Astrocyte (in vitro differentiated cells and primary cell): ENCODE results near the gene PLXNC1.

Experiments
- EZH2 ChIP-seq: IDR thresholded peaks from 2 replicates; pipeline ENCODE4 v1.6.1; 2012; ENCODE audit warnings: mild to moderate bottlenecking, low read length, inconsistent platforms; ENCODE audit not compliant: insufficient read depth
- TF ChIP-seq, protein P1 (sequence below): IDR thresholded peaks from 2 replicates; pipeline ENCODE4 v1.5.1; 2011; ENCODE audit warnings: low read depth, mild to moderate bottlenecking, inconsistent platforms, low read length, moderate library complexity; ENCODE audit not compliant: insufficient read depth

DNA sequence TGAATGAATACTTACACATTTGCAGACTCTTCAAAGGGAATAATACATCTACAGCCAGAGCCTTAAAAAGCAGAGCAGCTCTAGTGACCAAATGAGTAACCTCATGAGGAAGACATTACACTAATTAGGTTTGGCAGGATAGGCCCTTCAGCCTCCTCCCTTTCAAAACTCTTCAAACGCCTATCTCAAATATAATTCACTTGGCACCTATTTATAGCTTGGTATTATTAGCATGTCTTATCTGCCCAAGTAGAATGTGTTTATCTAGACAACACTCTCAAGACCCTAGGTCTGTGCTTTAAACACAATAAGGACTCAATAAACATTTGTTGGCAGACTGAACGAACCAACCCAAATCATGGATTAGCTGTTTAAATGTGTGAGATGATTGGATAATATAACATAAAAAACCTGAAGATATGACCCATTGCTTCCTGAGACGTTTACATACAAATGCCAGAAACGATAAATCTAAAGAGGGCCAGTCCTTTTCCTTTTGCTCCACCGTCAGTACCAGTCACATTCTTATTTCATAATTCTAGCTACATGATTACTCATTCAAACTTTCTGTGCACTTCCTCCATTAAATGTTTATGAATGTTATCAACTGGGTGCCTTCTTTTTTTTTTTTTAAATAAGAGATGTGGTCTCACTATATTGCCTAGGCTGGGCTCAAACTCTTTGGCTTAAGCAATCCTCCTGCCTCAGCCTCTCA is 188.0 kb downstream of the PLXNC1 start:
- no peak for TF ChIP-seq EZH2
- TF ChIP-seq, protein P1, sequence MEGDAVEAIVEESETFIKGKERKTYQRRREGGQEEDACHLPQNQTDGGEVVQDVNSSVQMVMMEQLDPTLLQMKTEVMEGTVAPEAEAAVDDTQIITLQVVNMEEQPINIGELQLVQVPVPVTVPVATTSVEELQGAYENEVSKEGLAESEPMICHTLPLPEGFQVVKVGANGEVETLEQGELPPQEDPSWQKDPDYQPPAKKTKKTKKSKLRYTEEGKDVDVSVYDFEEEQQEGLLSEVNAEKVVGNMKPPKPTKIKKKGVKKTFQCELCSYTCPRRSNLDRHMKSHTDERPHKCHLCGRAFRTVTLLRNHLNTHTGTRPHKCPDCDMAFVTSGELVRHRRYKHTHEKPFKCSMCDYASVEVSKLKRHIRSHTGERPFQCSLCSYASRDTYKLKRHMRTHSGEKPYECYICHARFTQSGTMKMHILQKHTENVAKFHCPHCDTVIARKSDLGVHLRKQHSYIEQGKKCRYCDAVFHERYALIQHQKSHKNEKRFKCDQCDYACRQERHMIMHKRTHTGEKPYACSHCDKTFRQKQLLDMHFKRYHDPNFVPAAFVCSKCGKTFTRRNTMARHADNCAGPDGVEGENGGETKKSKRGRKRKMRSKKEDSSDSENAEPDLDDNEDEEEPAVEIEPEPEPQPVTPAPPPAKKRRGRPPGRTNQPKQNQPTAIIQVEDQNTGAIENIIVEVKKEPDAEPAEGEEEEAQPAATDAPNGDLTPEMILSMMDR, result no peak
